Mammary epithelial cell (primary cell): ENCODE measurements around the gene TUBB4A.

ENCODE experiments used
- EZH2 ChIP-seq: IDR thresholded peaks from 2 replicates; pipeline ENCODE4 v1.6.1; 2012; ENCODE audit warnings: low read length, inconsistent platforms, borderline replicate concordance
- TF ChIP-seq, protein P1 (sequence below), 2 donors: IDR thresholded peaks in 1 of 2; conservative IDR thresholded peaks in 1 of 2; 2 replicates each; pipeline ENCODE4 v1.5.1; 2011 to 2012; ENCODE audit warnings: inconsistent platforms in 2 of 2, low read length in 2 of 2, mild to moderate bottlenecking in 2 of 2, control low read depth in 1 of 2, low read depth in 1 of 2; ENCODE audit not compliant: insufficient read depth in 1 of 2; ENCODE audit errors: extremely low read depth in 1 of 2

DNA sequence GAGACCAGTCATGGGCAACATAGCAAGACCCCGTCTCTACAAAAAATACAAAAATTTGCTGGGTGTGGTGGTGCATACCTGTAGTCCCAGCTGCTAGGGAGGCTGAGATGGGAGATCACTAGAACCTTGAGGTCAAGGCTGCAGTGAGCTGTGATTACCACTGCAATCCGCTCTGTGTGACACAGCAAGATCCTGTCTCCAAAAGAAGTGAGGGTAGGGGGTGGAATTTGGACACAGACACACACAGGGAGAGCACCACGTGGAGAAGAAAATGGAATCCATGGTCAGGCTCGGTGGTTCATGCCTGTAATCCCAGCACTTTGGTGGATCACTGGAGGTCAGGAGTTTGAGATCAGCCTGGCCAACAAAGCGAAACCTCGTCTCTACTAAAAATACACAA, 37.4 kb upstream of the TUBB4A start:
- TF ChIP-seq, protein P1, sequence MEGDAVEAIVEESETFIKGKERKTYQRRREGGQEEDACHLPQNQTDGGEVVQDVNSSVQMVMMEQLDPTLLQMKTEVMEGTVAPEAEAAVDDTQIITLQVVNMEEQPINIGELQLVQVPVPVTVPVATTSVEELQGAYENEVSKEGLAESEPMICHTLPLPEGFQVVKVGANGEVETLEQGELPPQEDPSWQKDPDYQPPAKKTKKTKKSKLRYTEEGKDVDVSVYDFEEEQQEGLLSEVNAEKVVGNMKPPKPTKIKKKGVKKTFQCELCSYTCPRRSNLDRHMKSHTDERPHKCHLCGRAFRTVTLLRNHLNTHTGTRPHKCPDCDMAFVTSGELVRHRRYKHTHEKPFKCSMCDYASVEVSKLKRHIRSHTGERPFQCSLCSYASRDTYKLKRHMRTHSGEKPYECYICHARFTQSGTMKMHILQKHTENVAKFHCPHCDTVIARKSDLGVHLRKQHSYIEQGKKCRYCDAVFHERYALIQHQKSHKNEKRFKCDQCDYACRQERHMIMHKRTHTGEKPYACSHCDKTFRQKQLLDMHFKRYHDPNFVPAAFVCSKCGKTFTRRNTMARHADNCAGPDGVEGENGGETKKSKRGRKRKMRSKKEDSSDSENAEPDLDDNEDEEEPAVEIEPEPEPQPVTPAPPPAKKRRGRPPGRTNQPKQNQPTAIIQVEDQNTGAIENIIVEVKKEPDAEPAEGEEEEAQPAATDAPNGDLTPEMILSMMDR (conservative IDR thresholded peaks at IDR 0.05 in 1 of 2, IDR thresholded peaks at IDR 0.05 in 1 of 2; ENCODE audit: extremely low read depth in 1 of 2, insufficient read depth in 1 of 2, low read depth in 1 of 2, low read length in 2 of 2), result no peak
- no peak for TF ChIP-seq EZH2
